Esophagus muscularis mucosa (tissue), 4 donors: Measurements from ENCODE around the gene RPL6. TPM values are rescaled to one million over a fixed set of nuclear protein-coding genes. Genes with fewer than 3 reads are reported as not detected.
"Not testable (repeated sequence)": the region's sequence is repeated elsewhere in the genome, so short reads cannot be mapped to it uniquely, and the experiment has no call there.

Experiments
- DNase-seq: peaks from one replicate; pipeline ENCODE4 v3.0.0-alpha.2; 2017; ENCODE audit errors: extremely low spot score
- H3K27ac ChIP-seq, 4 donors: fragments of 200-600 bp; sonication (generic); replicated peaks in 1 of 4; 1 replicate in 3 of 4; 2 replicates in 1 of 4; pipeline ENCODE4 v1.5.1; 2016 to 2019; ENCODE audit warnings: mild to moderate bottlenecking in 1 of 4
- H3K27me3 ChIP-seq, 4 donors: fragments of 200-600 bp; sonication (generic); one replicate each; pipeline versions ENCODE4 v1.5.1 to v1.6.0; 2016 to 2019
- H3K36me3 ChIP-seq, 4 donors: fragments of 200-600 bp; sonication (generic); one replicate each; pipeline ENCODE4 v1.5.1; 2016 to 2019
- H3K4me1 ChIP-seq, 4 donors: fragments of 200-600 bp; sonication (generic); one replicate each; pipeline ENCODE4 v1.5.1; 2016 to 2019
- H3K4me3 ChIP-seq, 4 donors: fragments of 200-600 bp; sonication (generic); 1 replicate in 2 of 4; 2 replicates in 2 of 4; pipeline ENCODE4 v1.5.1; 2016 to 2019; ENCODE audit warnings: mild to moderate bottlenecking in 4 of 4, moderate library complexity in 1 of 4
- H3K9me3 ChIP-seq, 4 donors: fragments of 200-600 bp; sonication (generic); 1 replicate in 3 of 4; 2 replicates in 1 of 4; pipeline ENCODE4 v1.5.1; 2016 to 2019
- CTCF ChIP-seq, 3 experiments: fragments of 200-600 bp in 2 of 3; fragments of 450-650 bp in 1 of 3; sonication (generic) in 2 of 3; IDR thresholded peaks; one replicate each; pipeline ENCODE4 v1.5.1; 2017 to 2019; ENCODE audit warnings: antibody characterized with exemption in 3 of 3, mild to moderate bottlenecking in 2 of 3, moderate library complexity in 1 of 3
- EP300 ChIP-seq: sonication (generic); formaldehyde crosslinking; IDR thresholded peaks from one replicate; pipeline ENCODE4 v1.6.1; 2017; ENCODE audit warnings: antibody characterized with exemption
- POLR2A ChIP-seq: fragments of 450-650 bp; IDR thresholded peaks from one replicate; pipeline ENCODE4 v1.6.1; 2017; ENCODE audit warnings: antibody characterized with exemption, moderate library complexity, mild to moderate bottlenecking, low read depth
- POLR2AphosphoS5 ChIP-seq, 2 donors: sonication (generic); formaldehyde crosslinking; IDR thresholded peaks; one replicate each; pipeline ENCODE4 v1.6.1; 2017; ENCODE audit warnings: antibody characterized with exemption in 2 of 2
- WGBS: methylation state at CpG from one replicate; pipeline ENCODE4 v1.1.5; 2018; 5-methylcytosine and 5-hydroxymethylcytosine counted together
- intact Hi-C: fragments of 100-400 bp; cut with DNase I; formaldehyde crosslinking; loops from one replicate; pipeline ENCODE4 v1.15.1; 2023
- total RNA-seq, 4 donors: library from RNA; depleted of rRNA; stranded (reverse); fragments of >200 nt; gene quantifications; one replicate each; pipeline versions ENCODE4 v1.1.0 to v1.2.1, GENCODE V29; 2016

RPL6 gene
- total RNA-seq, 4 donors from 2014 or later = 946 to 1,705 (median 1,459) TPM

- 64% methylated on average over 2 of the region's 2 CpGs for WGBS
- no peak for TF ChIP-seq EP300
- TF ChIP-seq CTCF (IDR thresholded peaks at IDR 0.05) = no peak
- no peak for TF ChIP-seq POLR2AphosphoS5 (IDR thresholded peaks at IDR 0.05)
- TF ChIP-seq POLR2A = no peak
- intact Hi-C loops = no loop called here
- H3K4me1 ChIP-seq = peaks cover 9 to 14% (median 10%) of the 10 kb centered on the region in 4 donors
- H3K27me3 ChIP-seq = no peaks in the 10 kb centered on the region
- H3K27ac ChIP-seq = no peak overlapping the region
- H3K36me3 ChIP-seq = no peaks in the 10 kb centered on the region
- no peak overlapping the region for H3K4me3 ChIP-seq
- no peak for DNase-seq
- H3K9me3 ChIP-seq = no peaks in the 10 kb centered on the region
Observed at GRCh38 chr12:112413855-112414625, 4.6 kb upstream of the RPL6 start.

GRCh38 chr12:112409906-112410244, 470 bp upstream of the RPL6 start:
- Histone ChIP-seq H3K4me3 (peak overlapping the region in 2 of 4 donors; percentile 55 to 79), H3K9me3 (no peaks in the 10 kb centered on the region), H3K4me1 (peaks cover 20 to 29% (median 23%) of the 10 kb centered on the region in 4 donors), H3K36me3 (peaks cover 32 to 34% (median 33%) of the 10 kb centered on the region in 4 donors), H3K27ac (peak overlapping the region in 3 of 4 donors; percentile 79 to 92 (median 82)), H3K27me3 (no peaks in the 10 kb centered on the region)
- WGBS = 96% methylated on average over 14 of the region's 14 CpGs
- intact Hi-C loops = no loop called here
- no peak for TF ChIP-seq CTCF (IDR thresholded peaks at IDR 0.05)
- no peak for TF ChIP-seq EP300
- no peak for TF ChIP-seq POLR2A
- no peak for TF ChIP-seq POLR2AphosphoS5 (IDR thresholded peaks at IDR 0.05)
- DNase-seq = no peak

DNA sequence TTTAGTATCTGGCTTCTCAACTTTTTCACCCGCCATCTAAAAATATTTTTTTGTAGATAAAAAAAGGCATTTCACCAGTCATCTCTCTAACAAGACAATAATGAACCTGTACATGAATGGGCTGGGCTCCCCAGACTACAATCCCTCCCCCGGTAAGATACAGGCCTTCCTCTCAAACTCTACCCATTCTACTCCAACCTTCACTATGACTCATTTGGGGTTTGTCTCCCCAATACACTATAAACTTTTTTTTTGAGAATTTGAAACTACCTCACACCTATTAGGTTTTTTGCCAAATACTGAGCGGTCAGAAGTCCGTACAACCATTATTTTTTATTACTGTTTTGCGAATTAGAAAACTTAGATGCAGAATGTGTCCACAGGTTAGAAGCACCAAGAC, 784 bp downstream of the RPL6 start:
- intact Hi-C loops = no loop called here
- Histone ChIP-seq H3K4me1 (peaks cover 20 to 29% (median 23%) of the 10 kb centered on the region in 4 donors), H3K27me3 (no peaks in the 10 kb centered on the region), H3K4me3 (peak overlapping the region; percentile 55 to 79 (median 68)), H3K9me3 (no peaks in the 10 kb centered on the region), H3K27ac (peak overlapping the region; percentile 79 to 92 (median 83)), H3K36me3 (peaks cover 39 to 47% (median 43%) of the 10 kb centered on the region in 4 donors)
- DNase-seq = no peak
- WGBS = 18% methylated on average over 5 of the region's 5 CpGs
- TF ChIP-seq CTCF (IDR thresholded peaks at IDR 0.05) (no peak), EP300 (no peak), POLR2A (no peak), POLR2AphosphoS5 (IDR thresholded peaks at IDR 0.05) (no peak)

GRCh38 chr12:112407683-112408082, 1.7 kb downstream of the RPL6 start:
- intact Hi-C loops, H3K27ac ChIP-seq, H3K4me3 ChIP-seq, H3K27me3 ChIP-seq, DNase-seq, H3K9me3 ChIP-seq: not testable (repeated sequence)
- Histone ChIP-seq H3K36me3 (peaks cover 39 to 48% (median 43%) of the 10 kb centered on the region in 4 donors), H3K4me1 (peaks cover 20 to 29% (median 23%) of the 10 kb centered on the region in 4 donors)
- WGBS = 78% methylated on average over 6 of the region's 6 CpGs

DNA sequence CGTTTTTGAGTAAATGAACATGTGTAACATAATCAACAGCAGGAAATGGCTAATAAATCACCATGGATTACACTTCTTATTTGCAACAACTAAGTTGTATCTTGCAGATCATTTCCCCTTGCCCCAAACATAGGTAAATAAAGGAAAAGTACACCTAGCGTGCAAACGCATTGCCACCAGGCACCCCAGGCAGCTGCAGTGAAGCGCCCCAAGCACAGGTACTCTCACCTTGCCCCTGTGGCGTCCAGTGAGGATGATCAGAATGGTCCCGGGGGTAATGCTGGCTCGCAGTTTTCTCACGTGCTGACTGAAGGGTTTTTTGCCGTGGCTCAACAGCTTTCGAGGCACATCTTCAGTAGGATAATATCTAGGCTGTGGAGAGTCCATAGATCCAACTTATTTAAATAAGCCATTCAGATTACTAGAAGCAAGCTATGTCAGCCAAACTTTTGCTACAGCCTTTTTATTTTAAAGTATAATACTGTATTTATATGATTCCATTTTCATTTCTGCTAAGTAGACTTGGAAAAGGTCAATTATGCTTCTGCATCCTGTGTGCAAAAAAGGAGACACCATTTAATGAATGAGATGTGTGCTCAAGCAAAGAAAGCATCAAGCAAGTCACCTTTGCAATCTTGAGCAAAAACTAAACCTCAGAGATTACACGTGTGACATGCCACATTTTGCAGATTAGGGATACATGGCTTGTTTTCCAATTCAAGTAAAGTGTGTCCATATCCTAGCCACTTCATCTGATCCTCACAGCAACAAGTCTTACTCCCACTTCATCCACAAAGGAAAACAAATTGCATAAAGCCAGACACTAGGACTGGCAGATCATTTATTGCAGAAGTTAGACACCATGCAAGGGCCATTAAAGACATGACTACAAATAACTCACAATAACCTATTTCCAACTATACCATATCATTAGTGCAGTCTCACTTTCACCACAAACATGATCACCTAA, 2.6 kb downstream of the RPL6 start:
- no peak for TF ChIP-seq EP300
- no peak for TF ChIP-seq CTCF (IDR thresholded peaks at IDR 0.05)
- no peak for TF ChIP-seq POLR2AphosphoS5 (IDR thresholded peaks at IDR 0.05)
- TF ChIP-seq POLR2A = no peak
- Histone ChIP-seq H3K36me3 (peaks cover 39 to 48% (median 43%) of the 10 kb centered on the region in 4 donors), H3K27ac (no peak overlapping the region), H3K27me3 (no peaks in the 10 kb centered on the region), H3K4me1 (peaks cover 20 to 29% (median 23%) of the 10 kb centered on the region in 4 donors), H3K4me3 (no peak overlapping the region), H3K9me3 (no peaks in the 10 kb centered on the region)
- intact Hi-C loops = no loop called here
- 77% methylated on average over 11 of the region's 11 CpGs for WGBS
- no peak for DNase-seq
